HUES64 (cell line): ENCODE measurements around the gene CFAP45.

Experiments used
- H3K27ac ChIP-seq: 2 replicates; pipeline ENCODE4 v1.7.0; 2013; ENCODE audit warnings: low read depth, low read length, inconsistent platforms
- H3K27me3 ChIP-seq: 2 replicates; pipeline ENCODE4 v1.6.1; 2013; ENCODE audit warnings: mild to moderate bottlenecking, low read length; ENCODE audit not compliant: insufficient read depth
- H3K36me3 ChIP-seq: 2 replicates; pipeline ENCODE4 v1.6.1; 2013; ENCODE audit warnings: mild to moderate bottlenecking, low read length; ENCODE audit not compliant: insufficient read depth
- H3K4me1 ChIP-seq: 2 replicates; pipeline ENCODE4 v1.6.1; 2013; ENCODE audit warnings: mild to moderate bottlenecking, low read length, moderate library complexity; ENCODE audit not compliant: insufficient read depth
- H3K4me3 ChIP-seq: 2 replicates; pipeline ENCODE4 v1.5.1; 2013; ENCODE audit warnings: mild to moderate bottlenecking, low read length, moderate library complexity
- H3K9ac ChIP-seq: 2 replicates; pipeline ENCODE4 v1.6.1; 2013; ENCODE audit warnings: mild to moderate bottlenecking, low read depth, low read length
- H3K9me3 ChIP-seq: 2 replicates; pipeline ENCODE4 v1.6.1; 2013; ENCODE audit warnings: low read depth, low read length; ENCODE audit not compliant: insufficient read depth
- WGBS: fragments of 150-250, 120-280 bp; methylation state at CpG from one replicate; pipeline ENCODE4 v1.1.7; 2013; ENCODE audit warnings: missing lambda C conversion rate; 5-methylcytosine and 5-hydroxymethylcytosine counted together

The CFAP45 gene

DNA sequence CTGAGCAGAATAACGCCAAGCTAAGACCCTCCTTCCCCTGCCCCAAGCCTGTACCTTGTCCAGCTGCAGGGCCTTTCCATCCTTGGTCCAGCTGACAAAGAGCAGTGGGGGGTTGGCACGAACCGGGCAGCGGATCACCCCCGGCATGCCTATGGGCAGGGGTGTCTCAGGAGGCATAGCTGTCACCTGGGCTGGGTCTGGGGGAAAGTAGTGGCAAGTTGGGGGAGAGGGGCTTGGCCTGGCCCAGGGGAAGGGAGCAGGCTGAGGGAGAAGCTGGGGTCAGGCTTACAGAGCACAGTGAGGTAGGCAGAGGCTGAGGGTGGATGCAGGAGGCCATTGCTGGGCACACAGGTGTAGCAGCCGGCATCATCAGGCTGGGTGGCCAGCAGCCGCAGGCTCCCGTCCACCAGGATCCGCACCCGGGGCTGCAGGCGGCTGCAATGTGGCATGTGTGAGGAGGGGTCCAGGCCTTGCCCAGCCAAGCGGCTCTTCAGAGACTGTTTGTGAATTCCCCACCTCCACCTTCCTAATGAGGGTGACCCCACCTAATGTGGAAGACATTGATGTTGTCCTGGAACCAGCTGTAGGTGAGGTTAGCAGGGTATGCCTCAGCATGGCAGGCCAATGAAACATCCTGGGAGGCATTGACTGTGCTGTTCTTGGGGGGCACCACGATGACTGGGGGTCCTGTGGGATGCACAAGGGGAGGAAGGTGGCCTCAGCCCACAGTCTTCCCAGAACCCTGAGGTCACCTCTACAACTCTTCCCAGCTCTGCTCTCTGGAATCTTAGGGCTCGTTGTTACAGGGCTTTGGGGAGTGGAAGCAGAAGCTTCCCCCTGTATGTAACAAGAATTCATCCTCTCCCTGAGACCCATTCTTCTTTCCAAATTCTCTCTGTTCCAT is 34.4 kb upstream of the CFAP45 start:
- no peak overlapping the region for H3K9ac ChIP-seq
- no peak overlapping the region for H3K4me3 ChIP-seq
- H3K4me1 ChIP-seq: peaks cover 16% of the 10 kb centered on the region
- no peaks in the 10 kb centered on the region for H3K27me3 ChIP-seq
- no peaks in the 10 kb centered on the region for H3K9me3 ChIP-seq
- WGBS: 90% methylated on average over 13 of the region's 14 CpGs
- H3K27ac ChIP-seq: no peak overlapping the region
- peaks cover 21% of the 10 kb centered on the region for H3K36me3 ChIP-seq

- Histone ChIP-seq H3K27ac (no peak overlapping the region), H3K4me1 (peaks cover 14% of the 10 kb centered on the region), H3K9me3 (no peaks in the 10 kb centered on the region), H3K9ac (no peak overlapping the region), H3K27me3 (no peaks in the 10 kb centered on the region), H3K4me3 (no peak overlapping the region), H3K36me3 (peaks cover 25% of the 10 kb centered on the region)
- WGBS: 93% methylated on average over 4 of the region's 4 CpGs
These were observed 33.4 kb upstream of the CFAP45 start for GRCh38 chr1:159933347-159933746.

GRCh38 chr1:159932296-159933285 is 32.6 kb upstream of the CFAP45 start:
- H3K4me1 ChIP-seq: peaks cover 11% of the 10 kb centered on the region
- no peaks in the 10 kb centered on the region for H3K27me3 ChIP-seq
- 88% methylated on average over 16 of the region's 16 CpGs for WGBS
- H3K9me3 ChIP-seq: no peaks in the 10 kb centered on the region
- H3K36me3 ChIP-seq: peaks cover 27% of the 10 kb centered on the region
- no peak overlapping the region for H3K27ac ChIP-seq
- H3K4me3 ChIP-seq: no peak overlapping the region
- H3K9ac ChIP-seq: no peak overlapping the region

DNA sequence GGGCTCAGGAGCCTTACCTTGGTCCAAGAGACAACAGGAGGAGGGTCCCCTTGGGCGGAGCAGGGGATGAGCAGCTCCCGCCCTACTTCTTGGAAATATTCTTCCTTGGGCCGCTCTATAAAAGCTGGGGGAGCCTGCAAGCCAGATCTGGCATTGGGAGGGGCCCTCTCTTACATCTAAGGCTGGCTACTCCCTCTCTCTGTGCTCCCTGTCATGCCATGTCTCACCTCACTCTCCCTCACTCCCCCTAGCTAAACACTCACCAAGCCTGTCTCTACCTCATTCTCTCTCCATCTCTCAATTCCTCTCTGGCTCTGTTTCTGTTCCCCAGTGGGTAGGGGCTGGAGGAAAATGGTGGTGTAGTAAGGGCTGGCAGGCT is 31.8 kb upstream of the CFAP45 start:
- H3K4me1 ChIP-seq: peaks cover 3% of the 10 kb centered on the region; the same call in 1 of the 2 replicates
- no peak overlapping the region for H3K4me3 ChIP-seq
- peaks cover 28% of the 10 kb centered on the region for H3K36me3 ChIP-seq
- no peak overlapping the region for H3K9ac ChIP-seq
- no peak overlapping the region for H3K27ac ChIP-seq
- no peaks in the 10 kb centered on the region for H3K27me3 ChIP-seq
- whole genome bisulfite sequencing: 94% methylated on average over 3 of the region's 3 CpGs
- no peaks in the 10 kb centered on the region for H3K9me3 ChIP-seq

- Histone ChIP-seq H3K27ac (no peak overlapping the region), H3K27me3 (no peaks in the 10 kb centered on the region), H3K9me3 (no peaks in the 10 kb centered on the region), H3K36me3 (peaks cover 32% of the 10 kb centered on the region), H3K9ac (no peak overlapping the region), H3K4me3 (no peak overlapping the region), H3K4me1 (no peaks in the 10 kb centered on the region)
- WGBS: 94% methylated on average over 13 of the region's 13 CpGs
These were observed 31.3 kb upstream of the CFAP45 start for GRCh38 chr1:159931101-159931794.

DNA sequence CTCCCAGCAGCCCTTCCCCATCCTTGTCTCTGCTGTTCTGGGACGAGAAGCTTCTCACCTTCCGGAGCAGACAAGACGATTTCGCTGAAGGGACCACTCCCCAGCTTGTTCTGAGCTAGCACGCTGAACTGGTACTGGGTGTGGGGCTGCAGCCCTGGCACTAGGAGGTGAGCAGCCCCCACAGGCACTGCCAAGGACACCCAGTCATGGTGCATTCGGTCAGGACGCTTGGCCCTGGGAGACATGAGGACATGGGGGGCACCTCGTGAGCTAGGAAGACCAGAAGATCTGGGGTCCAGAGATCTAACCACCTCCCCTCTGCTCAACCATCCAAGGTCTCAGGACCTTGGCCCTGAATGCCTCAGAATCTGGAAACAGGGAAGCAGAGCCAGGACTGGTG is 30.7 kb upstream of the CFAP45 start:
- H3K9ac ChIP-seq: no peak overlapping the region
- no peaks in the 10 kb centered on the region for H3K9me3 ChIP-seq
- no peak overlapping the region for H3K27ac ChIP-seq
- peaks cover 4% of the 10 kb centered on the region; the same call in 1 of the 2 replicates for H3K4me1 ChIP-seq
- WGBS: 92% methylated on average over 8 of the region's 8 CpGs
- no peaks in the 10 kb centered on the region for H3K27me3 ChIP-seq
- peaks cover 32% of the 10 kb centered on the region for H3K36me3 ChIP-seq
- no peak overlapping the region for H3K4me3 ChIP-seq

DNA sequence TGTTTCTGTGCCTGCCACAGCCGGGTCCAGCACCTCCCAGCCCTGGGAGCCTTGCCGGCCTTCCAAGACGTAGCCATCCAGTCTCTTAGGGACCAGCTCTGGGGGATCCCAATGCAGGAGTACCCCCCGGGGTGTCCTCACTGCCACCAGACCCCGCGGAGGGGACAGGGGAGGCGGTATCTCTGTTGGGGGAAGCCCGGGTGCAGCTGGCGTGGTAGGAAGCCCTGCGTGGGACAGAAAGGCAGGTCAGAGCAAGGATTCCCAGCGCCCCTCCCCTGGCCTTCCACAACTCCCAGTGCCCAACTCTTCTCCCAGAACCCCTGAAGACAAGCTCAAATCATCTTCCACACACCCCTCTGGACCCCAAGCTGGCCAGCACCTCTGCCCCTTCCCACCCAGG is 30.3 kb upstream of the CFAP45 start:
- Histone ChIP-seq H3K27ac (no peak overlapping the region), H3K9me3 (no peaks in the 10 kb centered on the region), H3K9ac (no peak overlapping the region), H3K4me3 (no peak overlapping the region), H3K4me1 (peaks cover 5% of the 10 kb centered on the region; the same call in 1 of the 2 replicates), H3K27me3 (no peaks in the 10 kb centered on the region), H3K36me3 (peaks cover 32% of the 10 kb centered on the region)
- 93% methylated on average over 11 of the region's 11 CpGs for WGBS

- Histone ChIP-seq H3K4me1 (peaks cover 5% of the 10 kb centered on the region; the same call in 1 of the 2 replicates), H3K9ac (no peak overlapping the region), H3K27ac (no peak overlapping the region), H3K27me3 (no peaks in the 10 kb centered on the region; the same call in 1 of the 2 replicates), H3K9me3 (no peaks in the 10 kb centered on the region), H3K4me3 (no peak overlapping the region; the same call in 1 of the 2 replicates), H3K36me3 (peaks cover 26% of the 10 kb centered on the region)
- 80% methylated on average over 47 of the region's 48 CpGs for WGBS
These were observed 29.4 kb upstream of the CFAP45 start for GRCh38 chr1:159929155-159930051.

GRCh38 chr1:159928491-159929050 is 28.6 kb upstream of the CFAP45 start:
- Histone ChIP-seq H3K4me3 (no peak overlapping the region), H3K27me3 (no peaks in the 10 kb centered on the region; the same call in 1 of the 2 replicates), H3K9ac (no peak overlapping the region), H3K36me3 (peaks cover 20% of the 10 kb centered on the region; the same call in 1 of the 2 replicates), H3K27ac (no peak overlapping the region), H3K4me1 (peaks cover 12% of the 10 kb centered on the region), H3K9me3 (no peaks in the 10 kb centered on the region)
- WGBS: 97% methylated on average over 18 of the region's 18 CpGs
